HG02973 (cell line): ENCODE measurements around the gene SH3PXD2A.

Experiments used
- ATAC-seq: cut with Tn5 transposase; IDR thresholded peaks from one replicate; pipeline ENCODE4 v1.9.1; 2021; ENCODE audit warnings: moderate library complexity; ENCODE audit not compliant: unreplicated experiment

SH3PXD2A gene

GRCh38 chr10:103653581-103654037 lies 201.8 kb downstream of the SH3PXD2A start:
- no peak for ATAC-seq

- no peak for ATAC-seq
Observed at GRCh38 chr10:103652599-103653281, 202.6 kb downstream of the SH3PXD2A start.

GRCh38 chr10:103651783-103652476 lies 203.4 kb downstream of the SH3PXD2A start:
- ATAC-seq, result no peak

GRCh38 chr10:103651333-103651732 lies 204.0 kb downstream of the SH3PXD2A start:
- ATAC-seq, result no peak

GRCh38 chr10:103649654-103650423 lies 205.5 kb downstream of the SH3PXD2A start:
- no peak for ATAC-seq

- ATAC-seq, result no peak
Observed at GRCh38 chr10:103648636-103649532, 206.5 kb downstream of the SH3PXD2A start.

- ATAC-seq, result no peak
Observed at GRCh38 chr10:103648251-103648635, 207.1 kb downstream of the SH3PXD2A start.

- ATAC-seq, result no peak
Observed at GRCh38 chr10:103646304-103646703, 209.1 kb downstream of the SH3PXD2A start.

GRCh38 chr10:103645141-103646054 lies 210.0 kb downstream of the SH3PXD2A start:
- no peak for ATAC-seq

GRCh38 chr10:103643381-103643780 lies 212.0 kb downstream of the SH3PXD2A start:
- no peak for ATAC-seq

GRCh38 chr10:103641326-103641725 lies 214.1 kb downstream of the SH3PXD2A start:
- ATAC-seq, result no peak

- ATAC-seq, result no peak
Observed at GRCh38 chr10:103640436-103641181, 214.8 kb downstream of the SH3PXD2A start.

- no peak for ATAC-seq
Observed at GRCh38 chr10:103638948-103639347, 216.4 kb downstream of the SH3PXD2A start.

- ATAC-seq, result no peak
Observed at GRCh38 chr10:103637927-103638557, 217.3 kb downstream of the SH3PXD2A start.

GRCh38 chr10:103637011-103637410 lies 218.4 kb downstream of the SH3PXD2A start:
- ATAC-seq, result no peak

- no peak for ATAC-seq
Observed at GRCh38 chr10:103636492-103636891, 218.9 kb downstream of the SH3PXD2A start.

GRCh38 chr10:103635580-103635979 lies 219.8 kb downstream of the SH3PXD2A start:
- ATAC-seq, result no peak

- no peak for ATAC-seq
Observed at GRCh38 chr10:103633846-103634245, 221.5 kb downstream of the SH3PXD2A start.
